NK-92 (cell line): ENCODE measurements around the gene ANKRD44.

Source experiments
- DNase-seq: peaks from one replicate; lab custom pipeline; 2025; ENCODE audit not compliant: unreplicated experiment; lab: John Stamatoyannopoulos, UW

Gene ANKRD44

DNA sequence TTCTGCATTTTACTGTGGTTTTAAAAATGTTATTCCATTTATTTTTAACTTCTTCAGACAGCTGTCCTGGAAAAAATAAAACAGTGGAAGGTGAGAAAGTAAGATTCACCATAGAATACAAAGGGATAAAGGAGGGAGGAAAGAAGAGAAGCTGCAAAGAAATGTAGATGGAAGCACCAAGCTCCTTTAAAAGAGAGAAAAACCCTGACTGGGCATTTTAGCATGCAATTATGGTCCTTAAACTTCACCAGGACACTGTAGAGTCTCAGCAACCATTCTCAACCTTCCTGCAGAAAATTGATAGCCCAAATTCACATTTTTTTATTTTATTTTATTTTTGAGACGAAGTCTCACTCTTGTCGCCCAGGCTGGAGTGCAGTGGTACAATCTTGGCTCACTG lies 11.6 kb upstream of the ANKRD44 start:
- DNase-seq, result no peak

DNA sequence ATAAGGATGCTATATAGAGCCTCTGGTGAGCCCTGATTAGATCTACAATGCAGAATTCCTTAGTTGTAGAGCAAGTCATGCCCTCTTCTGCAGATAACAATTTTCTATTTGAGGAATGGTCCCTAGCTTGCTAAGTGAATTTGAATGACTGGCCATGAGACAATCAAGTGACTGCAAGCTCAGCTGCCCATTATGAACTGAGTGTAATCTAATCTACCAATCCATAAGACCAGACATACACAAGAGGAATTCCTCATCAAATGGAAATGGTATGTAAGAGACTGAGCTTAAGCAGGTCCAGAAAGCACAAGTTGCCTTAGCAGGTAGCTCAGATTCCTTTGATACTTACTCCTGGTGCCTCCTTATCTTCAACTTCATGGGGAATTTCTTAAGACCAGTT lies 4.8 kb upstream of the ANKRD44 start:
- DNase-seq, result no peak

GRCh38 chr2:197312186-197312585 lies 1.6 kb upstream of the ANKRD44 start:
- no peak for DNase-seq

GRCh38 chr2:197311421-197312033 lies 947 bp upstream of the ANKRD44 start:
- DNase-seq, result no peak

- no peak for DNase-seq
Measured at GRCh38 chr2:197310987-197311420, 424 bp upstream of the ANKRD44 start.

DNA sequence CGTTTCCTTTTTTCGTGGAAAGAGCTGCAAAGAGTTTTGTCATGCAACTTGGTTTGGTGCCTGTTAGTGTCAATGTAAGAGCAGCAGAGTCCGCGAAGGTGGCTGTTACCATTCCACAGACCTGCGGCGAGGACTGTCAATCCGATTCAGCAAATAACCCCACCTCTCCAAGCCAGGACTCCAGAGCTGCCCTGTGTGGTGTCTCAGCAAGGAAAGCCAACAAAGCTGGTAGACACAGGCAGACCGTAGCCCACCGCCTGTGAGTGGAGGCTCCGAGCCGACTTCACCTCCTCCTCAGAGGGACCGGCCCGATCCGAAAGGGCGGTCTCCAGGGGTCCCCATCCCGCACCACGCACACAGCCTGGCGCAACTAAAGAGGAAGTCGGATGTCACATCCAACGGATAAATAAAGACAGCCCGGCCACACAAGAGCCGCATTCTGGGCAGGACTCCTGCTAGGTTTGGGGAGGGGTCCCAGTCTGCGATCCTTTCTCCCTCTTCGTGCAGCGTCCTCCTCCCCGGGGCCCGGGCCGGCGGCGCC lies 819 bp downstream of the ANKRD44 start:
- no peak for DNase-seq

DNA sequence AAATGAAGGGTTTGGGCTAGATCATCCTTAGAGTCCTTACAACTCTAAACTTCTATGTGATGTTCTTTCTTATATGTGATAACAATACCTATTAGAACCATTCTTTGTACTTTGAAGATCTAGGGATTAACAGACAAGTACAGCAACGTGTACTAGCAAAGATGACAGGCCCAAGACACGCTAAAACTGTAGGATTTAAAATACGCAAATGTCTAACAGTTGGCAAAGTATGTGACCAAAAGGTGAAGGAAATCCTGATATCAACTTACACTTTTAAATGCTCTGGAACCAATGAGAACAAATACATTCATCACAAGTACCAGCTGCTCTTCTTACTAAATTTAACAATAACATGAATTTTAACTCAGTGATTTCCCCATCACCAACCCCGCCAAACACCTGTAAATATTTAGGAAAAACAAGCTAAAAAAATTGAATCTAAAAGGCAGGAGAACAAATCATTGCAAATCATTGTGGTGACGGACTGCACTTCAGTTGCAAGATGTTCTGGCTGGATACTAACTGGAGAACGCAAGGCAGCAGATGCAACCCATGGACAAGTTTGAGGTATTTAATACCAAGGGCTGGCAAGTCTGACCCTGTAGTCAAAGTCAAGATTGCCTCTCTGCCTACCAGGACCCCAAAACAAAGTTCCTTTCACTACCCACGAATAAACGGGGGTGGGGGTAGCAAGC lies 1.4 kb downstream of the ANKRD44 start:
- no peak for DNase-seq

GRCh38 chr2:197308585-197308984 lies 2.0 kb downstream of the ANKRD44 start:
- DNase-seq, result no peak

GRCh38 chr2:197307933-197308521 lies 2.6 kb downstream of the ANKRD44 start:
- no peak for DNase-seq

- no peak for DNase-seq
Measured at GRCh38 chr2:197307236-197307932, 3.2 kb downstream of the ANKRD44 start.

- no peak for DNase-seq
Measured at GRCh38 chr2:197306696-197307040, 3.9 kb downstream of the ANKRD44 start.

DNA sequence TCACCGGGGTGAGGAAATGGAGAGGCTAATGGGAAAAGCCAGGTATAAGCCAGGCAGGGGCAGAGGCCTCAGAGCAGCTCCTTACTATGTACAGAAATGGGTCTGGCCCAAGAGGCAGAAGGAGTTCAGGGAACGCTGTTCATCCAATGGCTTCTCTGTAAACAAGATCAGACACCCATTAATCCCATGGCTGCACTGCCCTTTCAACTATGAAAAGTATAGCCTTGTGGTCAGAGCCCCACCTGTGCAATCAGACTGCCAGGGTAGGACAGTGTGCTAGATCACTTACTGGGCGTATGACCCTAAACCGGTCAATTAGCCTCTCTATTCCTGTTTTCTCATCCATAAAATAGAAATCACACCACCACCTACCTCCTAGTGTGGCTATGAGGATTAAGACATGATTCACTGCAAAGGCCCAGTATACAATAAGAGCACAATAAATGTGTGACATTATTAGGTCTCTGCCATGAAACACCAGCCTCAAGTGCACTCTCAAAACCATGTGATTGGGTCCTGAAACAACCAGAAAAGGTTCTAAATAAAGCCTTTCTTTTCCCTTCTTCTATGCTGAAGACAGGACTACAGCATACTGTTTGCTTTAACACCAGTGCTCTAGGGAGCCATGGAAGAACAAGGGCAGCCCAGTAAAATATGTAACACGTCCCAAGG lies 4.4 kb downstream of the ANKRD44 start:
- DNase-seq, result no peak

- no peak for DNase-seq
Measured at GRCh38 chr2:197304556-197305011, 6.0 kb downstream of the ANKRD44 start.

DNA sequence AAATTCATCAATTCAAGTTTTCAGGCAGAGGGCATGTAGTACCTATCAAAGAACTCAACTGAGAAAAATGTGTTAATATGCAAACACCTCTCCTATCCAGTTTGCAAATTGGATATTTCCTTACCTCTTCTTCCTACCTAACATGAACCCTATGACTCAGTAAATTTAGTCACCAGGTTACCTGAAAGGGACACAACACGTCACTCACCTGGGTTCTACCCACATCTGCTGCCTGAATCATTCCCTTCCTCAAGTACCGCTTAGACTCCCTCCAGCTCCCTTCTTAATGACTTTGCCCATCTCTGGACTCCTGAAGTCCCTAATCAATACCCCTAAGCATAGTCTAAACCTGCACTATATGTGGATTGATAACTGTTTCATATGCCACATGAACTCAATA lies 10.4 kb downstream of the ANKRD44 start:
- no peak for DNase-seq

GRCh38 chr2:197298609-197299008 lies 12.0 kb downstream of the ANKRD44 start:
- no peak for DNase-seq

GRCh38 chr2:197297772-197298318 lies 12.7 kb downstream of the ANKRD44 start:
- no peak for DNase-seq

- DNase-seq, result no peak
Measured at GRCh38 chr2:197297266-197297665, 13.3 kb downstream of the ANKRD44 start.

DNA sequence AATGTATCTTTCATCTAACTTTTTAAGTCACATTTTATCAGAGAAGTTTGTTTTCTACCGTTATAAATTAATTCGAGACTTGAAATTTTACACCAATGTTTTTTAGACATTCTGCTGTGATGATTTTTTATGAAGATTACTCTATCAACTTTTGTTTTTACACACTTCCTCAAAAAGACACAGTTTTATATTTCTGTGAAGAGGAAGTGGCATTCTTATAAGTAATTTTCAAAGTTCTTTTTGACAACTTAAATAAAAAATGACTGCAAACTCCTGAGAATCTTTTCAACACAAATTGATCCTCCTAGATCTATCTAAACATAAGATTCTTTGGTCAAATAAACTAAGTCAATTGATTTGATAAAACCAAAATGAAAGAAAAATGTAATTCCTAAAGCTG lies 13.7 kb downstream of the ANKRD44 start:
- no peak for DNase-seq

DNA sequence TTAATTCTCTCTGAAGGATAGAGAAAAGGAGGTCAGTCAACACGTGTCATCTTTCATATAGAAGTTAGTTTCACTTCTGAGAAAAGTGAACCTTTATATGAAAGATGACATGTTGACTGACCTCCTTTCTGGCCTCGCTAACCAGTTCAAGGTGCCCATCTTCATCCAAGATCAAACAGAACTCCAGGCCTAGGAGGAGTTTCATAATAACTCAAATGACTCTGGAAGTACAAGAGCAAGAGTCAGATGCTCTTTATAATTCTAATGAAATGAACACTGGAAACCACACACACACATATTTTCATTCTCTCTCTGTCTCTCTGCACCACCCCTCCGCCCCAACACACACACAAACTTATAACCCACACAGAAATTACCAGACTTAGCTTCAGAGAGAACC lies 16.3 kb downstream of the ANKRD44 start:
- DNase-seq, result no peak

DNA sequence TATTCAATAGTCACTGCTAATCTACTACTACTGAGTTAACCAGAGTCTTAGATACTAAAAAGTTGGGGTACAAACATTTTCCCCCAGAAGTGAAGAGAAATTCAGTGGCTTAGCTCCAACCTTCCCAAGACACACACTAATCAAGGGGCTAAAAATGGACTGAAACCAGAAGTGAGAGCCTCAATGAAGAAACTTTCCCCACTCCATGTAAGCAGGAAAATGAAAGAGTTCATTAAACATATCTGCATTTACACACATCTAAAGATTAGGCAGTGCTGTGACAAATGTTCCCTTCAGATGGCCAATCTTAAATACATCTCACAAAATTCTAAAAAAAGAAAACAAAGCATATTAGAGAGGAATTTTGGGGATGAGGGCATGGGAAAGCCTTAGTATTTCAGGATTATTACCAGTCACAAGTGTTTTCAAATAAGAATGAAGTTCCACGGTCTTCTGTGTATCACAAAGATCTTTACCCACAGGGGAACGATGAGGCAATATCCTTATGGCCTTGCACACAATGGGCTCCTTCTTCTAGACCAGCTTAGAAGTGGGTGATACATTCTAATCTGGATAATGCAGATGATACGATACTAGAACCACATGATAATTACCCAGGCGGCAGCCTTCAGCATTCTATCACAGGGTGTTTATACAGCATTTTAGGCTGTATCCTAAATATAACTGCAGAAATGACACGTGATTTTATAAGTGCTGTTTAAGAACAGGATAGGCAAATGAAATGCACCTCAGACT lies 17.1 kb downstream of the ANKRD44 start:
- DNase-seq, result no peak
